Parathyroid adenoma (tissue), 2 donors: ENCODE data around the gene TMEM114.
A peak's percentile ranks its signal among the peaks of the same experiment; 100 is the strongest.

ENCODE experiments used
- H2AFZ ChIP-seq: fragments of 300-600 bp; sonication (generic); one replicate; pipeline ENCODE4 v1.7.0; 2017; ENCODE audit warnings: antibody characterized with exemption, mild to moderate bottlenecking
- H3K27ac ChIP-seq: fragments of 300-600 bp; sonication (generic); one replicate; pipeline ENCODE4 v1.7.0; 2017
- H3K27me3 ChIP-seq: fragments of 300-600 bp; sonication (generic); one replicate; pipeline ENCODE4 v1.7.0; 2017; ENCODE audit warnings: low read length; ENCODE audit not compliant: control insufficient read depth, insufficient read depth
- H3K36me3 ChIP-seq: fragments of 300-600 bp; sonication (generic); one replicate; pipeline ENCODE4 v1.7.0; 2017; ENCODE audit warnings: low read length; ENCODE audit not compliant: control insufficient read depth, insufficient read depth
- H3K4me1 ChIP-seq: fragments of 300-600 bp; sonication (generic); one replicate; pipeline ENCODE4 v1.7.0; 2017; ENCODE audit warnings: control low read depth
- H3K4me2 ChIP-seq: fragments of 300-600 bp; sonication (generic); one replicate; pipeline ENCODE4 v1.7.0; 2017; ENCODE audit warnings: low read length
- H3K4me3 ChIP-seq: fragments of 300-600 bp; sonication (generic); one replicate; pipeline ENCODE4 v1.7.0; 2017; ENCODE audit warnings: low read depth, low read length
- H3K79me2 ChIP-seq: fragments of 300-600 bp; sonication (generic); one replicate; pipeline ENCODE4 v1.7.0; 2017; ENCODE audit warnings: control low read depth
- H3K9ac ChIP-seq: fragments of 300-600 bp; sonication (generic); one replicate; pipeline ENCODE4 v1.7.0; 2017; ENCODE audit warnings: mild to moderate bottlenecking
- H3K9me3 ChIP-seq: fragments of 300-600 bp; sonication (generic); one replicate; pipeline ENCODE4 v1.7.0; 2017; ENCODE audit warnings: low read length; ENCODE audit not compliant: control insufficient read depth
- CTCF ChIP-seq: fragments of 300-600 bp; sonication (generic); IDR thresholded peaks from one replicate; pipeline ENCODE4 v1.7.0; 2017; ENCODE audit warnings: antibody characterized with exemption, mild to moderate bottlenecking
- donor health status: primary hyperparathyroidism.

TMEM114 gene

DNA sequence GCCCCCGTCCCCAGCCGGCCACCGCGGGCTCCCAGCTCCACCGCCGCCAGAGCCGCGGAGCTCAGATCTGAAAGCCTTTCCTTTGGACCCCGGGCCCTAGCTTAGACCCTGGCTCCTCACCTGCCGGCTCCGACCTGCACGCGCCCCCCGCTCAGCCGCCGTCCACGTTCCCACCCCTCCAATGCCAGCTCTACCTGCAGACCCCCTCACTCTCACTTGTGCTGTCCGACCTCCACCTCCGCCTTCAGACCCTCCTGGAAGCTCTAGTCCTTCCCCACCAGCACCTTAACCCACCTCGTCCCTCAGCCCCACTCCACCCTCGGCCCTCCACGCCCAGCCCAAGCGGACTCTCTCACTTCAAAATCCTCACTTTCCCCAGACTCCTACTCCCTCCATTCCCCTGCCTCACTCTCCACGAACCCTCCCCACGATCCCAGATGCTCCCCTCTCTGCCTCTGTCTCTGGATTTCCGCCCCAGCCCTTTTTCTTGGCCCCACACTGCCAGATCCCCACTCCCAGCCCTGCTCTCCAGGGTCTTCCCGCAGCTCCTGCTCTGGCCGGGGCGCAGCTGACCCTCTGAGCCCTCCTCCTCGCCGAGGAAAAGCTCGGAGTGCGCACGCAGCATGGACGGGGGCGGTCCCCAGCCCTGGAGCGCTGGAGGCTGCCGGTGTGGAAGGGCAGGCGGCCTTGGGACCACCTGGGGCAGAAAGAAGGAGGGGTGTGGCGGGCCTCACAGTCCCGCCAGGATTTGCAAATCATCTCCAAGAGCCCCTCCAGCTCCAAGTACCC lies at the start of gene TMEM114:
Gene TMEM114, minus strand, starts transcription at position 612 of the 789 bp plus-strand sequence. CDS start 673 bp downstream, outside the sequence.
- Histone ChIP-seq H3K27me3 (peaks cover 9% of the 10 kb centered on the region), H3K4me1 (no peaks in the 10 kb centered on the region), H3K9me3 (no peaks in the 10 kb centered on the region), H3K4me3 (no peak within 1 kb of the TSS), H2AFZ (peak within 1 kb of the TSS; percentile 41), H3K27ac (no peak within 1 kb of the TSS), H3K36me3 (no peaks in the 10 kb centered on the region), H3K9ac (no peak within 1 kb of the TSS), H3K4me2 (peak within 1 kb of the TSS; percentile 57), H3K79me2 (no peaks in the 10 kb centered on the region)
- no peak for TF ChIP-seq CTCF

GRCh38 chr16:8639694-8640093 lies 49.4 kb upstream of the TMEM114 start:
- no peak overlapping the region for H3K27ac ChIP-seq
- no peaks in the 10 kb centered on the region for H3K27me3 ChIP-seq
- no peaks in the 10 kb centered on the region for H3K36me3 ChIP-seq
- TF ChIP-seq CTCF = no peak
- no peak overlapping the region for H3K9ac ChIP-seq
- H3K4me2 ChIP-seq = no peak overlapping the region
- no peak overlapping the region for H3K4me3 ChIP-seq
- H3K9me3 ChIP-seq = no peaks in the 10 kb centered on the region
- H2AFZ ChIP-seq = no peak overlapping the region
- no peaks in the 10 kb centered on the region for H3K4me1 ChIP-seq
- no peaks in the 10 kb centered on the region for H3K79me2 ChIP-seq

DNA sequence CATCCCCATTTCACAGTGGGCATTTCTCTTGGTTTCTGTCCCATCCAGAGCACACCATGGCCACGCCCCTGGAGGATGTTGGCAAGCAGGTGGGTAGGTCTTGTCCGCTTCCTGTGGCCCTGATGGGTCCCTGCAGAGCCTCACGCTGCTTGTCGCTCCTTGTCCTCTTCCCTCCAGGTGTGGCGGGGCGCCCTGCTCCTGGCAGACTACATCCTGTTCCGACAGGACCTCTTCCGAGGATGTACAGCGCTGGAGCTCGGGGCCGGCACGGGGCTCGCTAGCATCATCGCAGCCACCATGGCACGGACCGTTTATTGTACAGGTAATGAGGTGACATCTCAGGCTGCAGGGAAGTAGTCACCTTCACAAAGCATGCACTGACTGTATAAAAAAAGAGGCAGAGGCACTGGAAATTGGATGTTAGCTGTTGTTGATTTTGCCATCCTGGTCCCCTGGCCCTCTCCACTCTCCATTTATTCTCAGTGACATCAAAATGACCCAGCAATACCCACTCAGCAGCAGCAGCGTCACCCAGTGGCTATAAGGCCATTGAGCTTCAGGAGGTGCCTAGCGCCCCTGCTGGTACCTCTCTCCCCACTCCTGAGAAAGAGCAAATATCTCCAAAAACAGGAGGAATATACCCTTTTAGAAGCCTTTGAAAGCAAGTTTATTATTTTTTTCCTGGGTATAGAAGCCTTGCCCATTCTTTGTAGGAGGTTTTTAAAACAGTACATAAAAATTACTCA lies 44.9 kb upstream of the TMEM114 start:
- Histone ChIP-seq H3K36me3 (no peaks in the 10 kb centered on the region), H3K9me3 (no peaks in the 10 kb centered on the region), H3K79me2 (peaks cover 5% of the 10 kb centered on the region), H3K27ac (no peak overlapping the region), H3K4me1 (no peaks in the 10 kb centered on the region), H3K27me3 (no peaks in the 10 kb centered on the region), H3K4me2 (no peak overlapping the region), H3K4me3 (no peak overlapping the region), H2AFZ (no peak overlapping the region), H3K9ac (no peak overlapping the region)
- peak; percentile 19 for TF ChIP-seq CTCF

- no peaks in the 10 kb centered on the region for H3K4me1 ChIP-seq
- H3K4me3 ChIP-seq = no peak overlapping the region
- no peak overlapping the region for H3K9ac ChIP-seq
- H3K9me3 ChIP-seq = no peaks in the 10 kb centered on the region
- TF ChIP-seq CTCF = no peak
- H3K27me3 ChIP-seq = no peaks in the 10 kb centered on the region
- H3K36me3 ChIP-seq = no peaks in the 10 kb centered on the region
- peaks cover 7% of the 10 kb centered on the region for H3K79me2 ChIP-seq
- H2AFZ ChIP-seq = no peak overlapping the region
- H3K27ac ChIP-seq = peak overlapping the region; percentile 19
- no peak overlapping the region for H3K4me2 ChIP-seq
Observed at GRCh38 chr16:8632675-8633182, 42.4 kb upstream of the TMEM114 start.
